HCT116 (cell line): ENCODE measurements around the gene NAA20. TPM values are rescaled to one million over a fixed set of nuclear protein-coding genes. Genes with fewer than 3 reads are reported as not detected.

ENCODE experiments used
- ATAC-seq: fragments of 200-7000 bp; cut with Tn5 transposase; 2 replicates; pipeline ENCODE4 v1.9.1; 2020; ENCODE audit warnings: mild to moderate bottlenecking, moderate library complexity
- BruUV-seq: library from RNA; stranded (reverse); fragments of 400-500 nt; replicated peaks from 2 replicates; lab custom pipeline; 2021; lab: Mats Ljungman, UMichigan
- CTCF ChIA-PET: fragments of 300-600 bp; sonication (Branson Sonifier 250); formaldehyde crosslinking; loops from one replicate; lab custom pipeline; 2021; ENCODE audit warnings: antibody characterized with exemption; lab: Charles Lee
- POLR2A ChIA-PET: fragments of 300-600, 350-600 bp; sonication (Branson Sonifier 250); formaldehyde crosslinking; loops from one replicate; lab custom pipeline; 2021; ENCODE audit warnings: antibody characterized with exemption; lab: Charles Lee
- RAD21 ChIA-PET, 2 experiments: fragments of 300-600 bp; sonication (Branson Sonifier 250); formaldehyde crosslinking; loops; one replicate each; lab custom pipeline; 2023; ENCODE audit warnings: low total read pairs in 2 of 2; ENCODE audit not compliant: uncharacterized antibody in 2 of 2, unreplicated experiment in 2 of 2, low non-redundant PET in 1 of 2; lab: Charles Lee
- DNase-seq: peaks from one replicate; pipeline ENCODE4 v3.0.0-alpha.2; 2010; ENCODE audit warnings: low read depth, low spot score
- H2AFZ ChIP-seq: fragments of 200-600 bp; shearing (Covaris generic), sonication (generic); 2 replicates; pipeline ENCODE4 v1.6.1; 2017; ENCODE audit warnings: low read depth, mixed run types, mixed read lengths, antibody characterized with exemption, low read length; ENCODE audit not compliant: poor library complexity, severe bottlenecking
- H3K27ac ChIP-seq: 2 replicates; pipeline ENCODE4 v1.5.1; 2012; ENCODE audit warnings: low read depth, low read length
- H3K27me3 ChIP-seq: fragments of 200-600 bp; sonication (generic); 2 replicates; pipeline ENCODE4 v1.6.1; 2016; ENCODE audit warnings: mixed run types, low read length, mixed read lengths; ENCODE audit not compliant: insufficient read depth
- H3K36me3 ChIP-seq, 2 experiments: fragments of 200-500 bp in 1 of 2; fragments of 200-600 bp in 1 of 2; sonication (Bioruptor generic) in 1 of 2; sonication (generic) in 1 of 2; 2 replicates each; pipeline versions ENCODE4 v1.5.1 to v1.6.1; 2014 to 2016; ENCODE audit warnings: low read length in 2 of 2, inconsistent platforms in 1 of 2, mixed read lengths in 1 of 2, mixed run types in 1 of 2; ENCODE audit not compliant: insufficient read depth in 2 of 2, control insufficient read depth in 1 of 2
- H3K4me1 ChIP-seq, 2 experiments: fragments of 200-600 bp in 1 of 2; sonication (generic) in 1 of 2; 2 replicates each; pipeline versions ENCODE4 v1.5.1 to v1.6.1; 2012 to 2017; ENCODE audit warnings: low read length in 2 of 2, inconsistent platforms in 1 of 2, mild to moderate bottlenecking in 1 of 2, mixed read lengths in 1 of 2, mixed run types in 1 of 2, moderate library complexity in 1 of 2; ENCODE audit not compliant: insufficient read depth in 2 of 2, control insufficient read depth in 1 of 2
- H3K4me2 ChIP-seq: fragments of 200-600 bp; sonication (generic); 2 replicates; pipeline ENCODE4 v1.6.1; 2017; ENCODE audit warnings: mixed run types, low read length, mixed read lengths
- H3K4me3 ChIP-seq, 2 experiments: fragments of 200-600 bp in 1 of 2; sonication (generic) in 1 of 2; replicated peaks in 1 of 2; 2 replicates each; pipeline ENCODE4 v1.5.1; 2011 to 2016; ENCODE audit warnings: low read length in 2 of 2, control low read depth in 1 of 2, low read depth in 1 of 2, mild to moderate bottlenecking in 1 of 2, mixed read lengths in 1 of 2, mixed run types in 1 of 2
- H3K79me2 ChIP-seq: fragments of 200-600 bp; sonication (generic); 2 replicates; pipeline ENCODE4 v1.6.1; 2017; ENCODE audit warnings: mild to moderate bottlenecking, mixed run types, low read length, moderate library complexity, mixed read lengths; ENCODE audit not compliant: insufficient read depth
- H3K9ac ChIP-seq: fragments of 200-600 bp; sonication (generic); 2 replicates; pipeline ENCODE4 v1.6.1; 2016; ENCODE audit warnings: low read length, mixed read lengths
- H3K9me2 ChIP-seq: fragments of 200-600 bp; sonication (generic), shearing (Covaris generic); 2 replicates; pipeline ENCODE4 v1.6.1; 2017; ENCODE audit warnings: mixed run types, mild to moderate bottlenecking, moderate library complexity; ENCODE audit not compliant: insufficient read depth
- H3K9me3 ChIP-seq, 2 experiments: fragments of 200-500 bp in 1 of 2; fragments of 200-600 bp in 1 of 2; sonication (Bioruptor generic) in 1 of 2; sonication (generic) in 1 of 2; 2 replicates each; pipeline ENCODE4 v1.6.1; 2014 to 2017; ENCODE audit warnings: low read length in 2 of 2, mixed read lengths in 2 of 2, inconsistent platforms in 1 of 2, low read depth in 1 of 2, mild to moderate bottlenecking in 1 of 2, mixed run types in 1 of 2, moderate library complexity in 1 of 2; ENCODE audit not compliant: control insufficient read depth in 1 of 2, insufficient read depth in 1 of 2
- H4K20me1 ChIP-seq: fragments of 200-600 bp; sonication (generic), shearing (Covaris generic); 2 replicates; pipeline ENCODE4 v1.6.1; 2017; ENCODE audit warnings: mixed run types, mild to moderate bottlenecking, moderate library complexity; ENCODE audit not compliant: insufficient read depth
- CEBPB ChIP-seq: IDR thresholded peaks from 2 replicates; pipeline ENCODE4 v1.6.1; 2012; ENCODE audit warnings: low read depth
- EGR1 ChIP-seq: IDR thresholded peaks from 2 replicates; pipeline ENCODE4 v1.6.1; 2012; ENCODE audit warnings: low read depth
- ELF1 ChIP-seq: IDR thresholded peaks from 2 replicates; pipeline ENCODE4 v1.6.1; 2012; ENCODE audit warnings: low read depth, borderline replicate concordance
- EZH2 ChIP-seq: fragments of 200-600 bp; sonication (generic); IDR thresholded peaks from 2 replicates; pipeline ENCODE4 v1.6.1; 2017; ENCODE audit warnings: antibody characterized with exemption, mixed run types
- FOSL1 ChIP-seq: IDR thresholded peaks from 2 replicates; pipeline ENCODE4 v1.6.1; 2012; ENCODE audit warnings: low read depth
- JUND ChIP-seq: IDR thresholded peaks from 2 replicates; pipeline ENCODE4 v1.6.1; 2012
- RAD21 ChIP-seq: IDR thresholded peaks from 2 replicates; pipeline ENCODE4 v1.6.1; 2012; ENCODE audit warnings: low read depth, mild to moderate bottlenecking
- SIN3A ChIP-seq: IDR thresholded peaks from 2 replicates; pipeline ENCODE4 v1.6.1; 2012; ENCODE audit warnings: low read depth
- SP1 ChIP-seq: IDR thresholded peaks from 2 replicates; pipeline ENCODE4 v1.6.1; 2012; ENCODE audit warnings: low read depth
- SRF ChIP-seq: IDR thresholded peaks from 2 replicates; pipeline ENCODE4 v1.6.1; 2012; ENCODE audit warnings: low read depth
- TCF7L2 ChIP-seq: IDR thresholded peaks from 2 replicates; pipeline ENCODE4 v1.7.0; 2011; ENCODE audit warnings: borderline replicate concordance, inconsistent platforms; ENCODE audit not compliant: insufficient read depth, insufficient read length; ENCODE audit errors: extremely low read depth
- YY1 ChIP-seq: IDR thresholded peaks from 2 replicates; pipeline ENCODE4 v1.6.1; 2011; ENCODE audit warnings: low read length, low read depth, moderate library complexity, mild to moderate bottlenecking; ENCODE audit not compliant: insufficient replicate concordance; ENCODE audit errors: extremely low read depth
- ZFX ChIP-seq: fragments of 450-650 bp; IDR thresholded peaks from 2 replicates; pipeline ENCODE4 v1.6.1; 2017
- ZNF274 ChIP-seq: fragments of 200-500 bp; sonication (Bioruptor generic); IDR thresholded peaks from 2 replicates; pipeline ENCODE4 v1.6.1; 2014; ENCODE audit warnings: mild to moderate bottlenecking, low read depth, low read length, inconsistent platforms
- intact Hi-C: fragments of 100-400 bp; cut with micrococcal nuclease; formaldehyde crosslinking; loops from 2 replicates; pipeline ENCODE4 v1.10.0; 2022
- total RNA-seq: library from RNA; stranded (reverse); gene quantifications from one replicate; pipeline ENCODE4 v1.2.1, GENCODE V29; 2021; ENCODE audit not compliant: unreplicated experiment
- TF ChIP-seq, protein P1 (sequence below): IDR thresholded peaks from 2 replicates; pipeline ENCODE4 v1.6.1; 2012
- TF ChIP-seq, protein P2 (sequence below), 3 experiments: fragments of 200-600 bp in 1 of 3; sonication (generic) in 1 of 3; IDR thresholded peaks in 2 of 3; conservative IDR thresholded peaks in 1 of 3; 2 replicates each; pipeline ENCODE4 v1.5.1; 2012 to 2017; ENCODE audit warnings: low read depth in 2 of 3, low read length in 2 of 3, antibody characterized with exemption in 1 of 3, borderline replicate concordance in 1 of 3, control low read depth in 1 of 3, mild to moderate bottlenecking in 1 of 3, mixed read lengths in 1 of 3, mixed run types in 1 of 3, moderate library complexity in 1 of 3; ENCODE audit not compliant: insufficient read depth in 1 of 3
- TF ChIP-seq, protein P3 (sequence below): IDR thresholded peaks from 2 replicates; pipeline ENCODE4 v1.6.1; 2011; ENCODE audit warnings: mild to moderate bottlenecking, low read length, moderate library complexity; ENCODE audit not compliant: insufficient replicate concordance; ENCODE audit errors: extremely low read depth
- TF ChIP-seq, protein P4 (sequence below): IDR thresholded peaks from 2 replicates; pipeline ENCODE4 v1.6.1; 2012; ENCODE audit warnings: low read depth
- TF ChIP-seq, protein P5 (sequence below): IDR thresholded peaks from 2 replicates; pipeline ENCODE4 v1.6.1; 2012

Gene NAA20
- total RNA-seq, 1 experiment from 2014 or later, result 71.5 TPM

DNA sequence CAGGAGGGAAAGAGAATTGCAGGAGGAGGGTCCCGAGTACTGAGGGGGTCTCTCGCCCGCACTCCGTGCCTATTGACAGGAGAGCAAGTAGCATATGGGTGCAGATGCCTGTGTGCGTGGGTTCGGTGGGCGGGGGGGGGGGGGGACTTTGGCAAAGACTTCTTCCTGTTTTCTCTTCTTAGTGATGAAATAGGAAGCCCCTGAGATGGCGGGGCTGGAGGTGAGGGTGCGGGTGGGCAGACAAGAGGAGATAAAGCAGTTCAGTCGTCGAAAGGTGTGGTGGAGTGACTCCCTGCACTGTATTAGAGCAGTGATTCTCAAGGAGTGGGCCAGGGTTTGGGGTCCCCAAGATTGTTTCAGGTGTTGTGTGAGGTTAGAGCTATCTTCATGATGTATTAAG lies 3.7 kb downstream of the NAA20 start:
- no peaks in the 10 kb centered on the region for H3K9me3 ChIP-seq
- H3K4me3 ChIP-seq, result no peak overlapping the region
- POLR2A ChIA-PET, result no interaction called here
- peaks cover 8% of the 10 kb centered on the region; the same call in 1 of the 2 replicates for H4K20me1 ChIP-seq
- H3K36me3 ChIP-seq, result peaks cover 5 to 19% of the 10 kb centered on the region in 2 experiments; a peak in 3 of 4 replicates
- peaks cover 88% of the 10 kb centered on the region for H3K79me2 ChIP-seq
- H3K4me1 ChIP-seq, result peaks cover 19 to 22% of the 10 kb centered on the region in 2 experiments
- CTCF ChIA-PET, result no interaction called here
- no peak overlapping the region for H2AFZ ChIP-seq
- no peak for TF ChIP-seq SIN3A
- no peak for TF ChIP-seq SP1
- TF ChIP-seq, protein P1, sequence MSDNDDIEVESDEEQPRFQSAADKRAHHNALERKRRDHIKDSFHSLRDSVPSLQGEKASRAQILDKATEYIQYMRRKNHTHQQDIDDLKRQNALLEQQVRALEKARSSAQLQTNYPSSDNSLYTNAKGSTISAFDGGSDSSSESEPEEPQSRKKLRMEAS, result no peak
- TF ChIP-seq, protein P2, sequence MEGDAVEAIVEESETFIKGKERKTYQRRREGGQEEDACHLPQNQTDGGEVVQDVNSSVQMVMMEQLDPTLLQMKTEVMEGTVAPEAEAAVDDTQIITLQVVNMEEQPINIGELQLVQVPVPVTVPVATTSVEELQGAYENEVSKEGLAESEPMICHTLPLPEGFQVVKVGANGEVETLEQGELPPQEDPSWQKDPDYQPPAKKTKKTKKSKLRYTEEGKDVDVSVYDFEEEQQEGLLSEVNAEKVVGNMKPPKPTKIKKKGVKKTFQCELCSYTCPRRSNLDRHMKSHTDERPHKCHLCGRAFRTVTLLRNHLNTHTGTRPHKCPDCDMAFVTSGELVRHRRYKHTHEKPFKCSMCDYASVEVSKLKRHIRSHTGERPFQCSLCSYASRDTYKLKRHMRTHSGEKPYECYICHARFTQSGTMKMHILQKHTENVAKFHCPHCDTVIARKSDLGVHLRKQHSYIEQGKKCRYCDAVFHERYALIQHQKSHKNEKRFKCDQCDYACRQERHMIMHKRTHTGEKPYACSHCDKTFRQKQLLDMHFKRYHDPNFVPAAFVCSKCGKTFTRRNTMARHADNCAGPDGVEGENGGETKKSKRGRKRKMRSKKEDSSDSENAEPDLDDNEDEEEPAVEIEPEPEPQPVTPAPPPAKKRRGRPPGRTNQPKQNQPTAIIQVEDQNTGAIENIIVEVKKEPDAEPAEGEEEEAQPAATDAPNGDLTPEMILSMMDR (IDR thresholded peaks at IDR 0.05 in 2 of 3, conservative IDR thresholded peaks at IDR 0.05 in 1 of 3; ENCODE audit: borderline replicate concordance in 1 of 3, insufficient read depth in 1 of 3, low read depth in 2 of 3, low read length in 2 of 3), result no peak
- no peak for TF ChIP-seq ZNF274
- TF ChIP-seq ELF1, result no peak
- TF ChIP-seq CEBPB, result no peak
- no peak for TF ChIP-seq SRF
- TF ChIP-seq, protein P3, sequence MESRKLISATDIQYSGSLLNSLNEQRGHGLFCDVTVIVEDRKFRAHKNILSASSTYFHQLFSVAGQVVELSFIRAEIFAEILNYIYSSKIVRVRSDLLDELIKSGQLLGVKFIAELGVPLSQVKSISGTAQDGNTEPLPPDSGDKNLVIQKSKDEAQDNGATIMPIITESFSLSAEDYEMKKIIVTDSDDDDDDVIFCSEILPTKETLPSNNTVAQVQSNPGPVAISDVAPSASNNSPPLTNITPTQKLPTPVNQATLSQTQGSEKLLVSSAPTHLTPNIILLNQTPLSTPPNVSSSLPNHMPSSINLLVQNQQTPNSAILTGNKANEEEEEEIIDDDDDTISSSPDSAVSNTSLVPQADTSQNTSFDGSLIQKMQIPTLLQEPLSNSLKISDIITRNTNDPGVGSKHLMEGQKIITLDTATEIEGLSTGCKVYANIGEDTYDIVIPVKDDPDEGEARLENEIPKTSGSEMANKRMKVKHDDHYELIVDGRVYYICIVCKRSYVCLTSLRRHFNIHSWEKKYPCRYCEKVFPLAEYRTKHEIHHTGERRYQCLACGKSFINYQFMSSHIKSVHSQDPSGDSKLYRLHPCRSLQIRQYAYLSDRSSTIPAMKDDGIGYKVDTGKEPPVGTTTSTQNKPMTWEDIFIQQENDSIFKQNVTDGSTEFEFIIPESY, result no peak
- TF ChIP-seq, protein P4, sequence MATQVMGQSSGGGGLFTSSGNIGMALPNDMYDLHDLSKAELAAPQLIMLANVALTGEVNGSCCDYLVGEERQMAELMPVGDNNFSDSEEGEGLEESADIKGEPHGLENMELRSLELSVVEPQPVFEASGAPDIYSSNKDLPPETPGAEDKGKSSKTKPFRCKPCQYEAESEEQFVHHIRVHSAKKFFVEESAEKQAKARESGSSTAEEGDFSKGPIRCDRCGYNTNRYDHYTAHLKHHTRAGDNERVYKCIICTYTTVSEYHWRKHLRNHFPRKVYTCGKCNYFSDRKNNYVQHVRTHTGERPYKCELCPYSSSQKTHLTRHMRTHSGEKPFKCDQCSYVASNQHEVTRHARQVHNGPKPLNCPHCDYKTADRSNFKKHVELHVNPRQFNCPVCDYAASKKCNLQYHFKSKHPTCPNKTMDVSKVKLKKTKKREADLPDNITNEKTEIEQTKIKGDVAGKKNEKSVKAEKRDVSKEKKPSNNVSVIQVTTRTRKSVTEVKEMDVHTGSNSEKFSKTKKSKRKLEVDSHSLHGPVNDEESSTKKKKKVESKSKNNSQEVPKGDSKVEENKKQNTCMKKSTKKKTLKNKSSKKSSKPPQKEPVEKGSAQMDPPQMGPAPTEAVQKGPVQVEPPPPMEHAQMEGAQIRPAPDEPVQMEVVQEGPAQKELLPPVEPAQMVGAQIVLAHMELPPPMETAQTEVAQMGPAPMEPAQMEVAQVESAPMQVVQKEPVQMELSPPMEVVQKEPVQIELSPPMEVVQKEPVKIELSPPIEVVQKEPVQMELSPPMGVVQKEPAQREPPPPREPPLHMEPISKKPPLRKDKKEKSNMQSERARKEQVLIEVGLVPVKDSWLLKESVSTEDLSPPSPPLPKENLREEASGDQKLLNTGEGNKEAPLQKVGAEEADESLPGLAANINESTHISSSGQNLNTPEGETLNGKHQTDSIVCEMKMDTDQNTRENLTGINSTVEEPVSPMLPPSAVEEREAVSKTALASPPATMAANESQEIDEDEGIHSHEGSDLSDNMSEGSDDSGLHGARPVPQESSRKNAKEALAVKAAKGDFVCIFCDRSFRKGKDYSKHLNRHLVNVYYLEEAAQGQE, result no peak
- TF ChIP-seq YY1, result no peak
- no peak for TF ChIP-seq EGR1
- TF ChIP-seq EZH2, result no peak
- TF ChIP-seq FOSL1, result no peak
- no peak for TF ChIP-seq RAD21
- TF ChIP-seq, protein P5, sequence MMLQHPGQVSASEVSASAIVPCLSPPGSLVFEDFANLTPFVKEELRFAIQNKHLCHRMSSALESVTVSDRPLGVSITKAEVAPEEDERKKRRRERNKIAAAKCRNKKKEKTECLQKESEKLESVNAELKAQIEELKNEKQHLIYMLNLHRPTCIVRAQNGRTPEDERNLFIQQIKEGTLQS, result no peak
- no peak for TF ChIP-seq ZFX
- TF ChIP-seq TCF7L2, result no peak
- TF ChIP-seq JUND, result no peak
- no peak overlapping the region for H3K27ac ChIP-seq
- RAD21 ChIA-PET, result no interaction called here
- intact Hi-C loops, result no loop called here
- no peaks in the 10 kb centered on the region for H3K9me2 ChIP-seq
- H3K4me2 ChIP-seq, result no peak overlapping the region
- H3K27me3 ChIP-seq, result no peaks in the 10 kb centered on the region
- no TSS peak for BruUV-seq
- no peak for ATAC-seq
- no peak overlapping the region for H3K9ac ChIP-seq
- no peak for DNase-seq
